ENCODE data around the gene VILL. TPM values are rescaled to one million over a fixed set of nuclear protein-coding genes. Genes with fewer than 3 reads are reported as not detected.

The VILL gene
- total RNA-seq, 1 experiment from 2014 or later = 1.2 TPM

DNA sequence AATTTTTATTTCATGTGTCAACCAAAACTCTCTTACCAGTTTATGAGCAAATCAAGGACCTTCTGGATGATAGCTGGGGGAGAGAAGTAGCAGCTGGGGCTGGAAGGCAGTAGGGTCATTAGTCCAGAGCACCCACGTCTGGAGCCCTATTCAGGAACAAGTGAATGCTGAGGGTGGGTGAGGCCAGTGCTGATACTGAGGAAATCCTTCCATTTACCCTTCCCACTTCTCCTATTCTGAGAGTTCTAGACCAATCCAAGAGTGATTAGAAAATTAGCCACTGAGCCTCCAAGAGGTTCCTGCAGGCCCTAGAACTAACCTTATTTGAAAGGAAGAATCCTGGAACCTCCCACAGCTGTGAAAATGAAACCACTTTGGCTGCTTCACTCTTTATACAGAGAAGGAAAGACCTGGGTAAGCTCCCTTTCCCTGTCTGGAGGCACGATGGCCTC lies 46.2 kb upstream of the VILL start:
- no peak overlapping the region for H3K4me3 ChIP-seq (replicated peaks in 1 of 2; ENCODE audit: low read depth in 1 of 2, low read length in 2 of 2)
- no TSS peak for BruUV-seq (replicated peaks)
- no peaks in the 10 kb centered on the region for H3K9me2 ChIP-seq (ENCODE audit: insufficient read depth)
- H3K27me3 ChIP-seq (ENCODE audit: insufficient read depth, low read length) = no peaks in the 10 kb centered on the region
- RAD21 ChIA-PET (ENCODE audit: low non-redundant PET in 1 of 2, low total read pairs in 2 of 2, uncharacterized antibody in 2 of 2, unreplicated experiment in 2 of 2) = no interaction called here
- no peak for TF ChIP-seq SIN3A (IDR thresholded peaks at IDR 0.05; ENCODE audit: low read depth)
- TF ChIP-seq CEBPB (IDR thresholded peaks at IDR 0.05; ENCODE audit: low read depth) = no peak
- TF ChIP-seq EZH2 (IDR thresholded peaks at IDR 0.05) = no peak
- TF ChIP-seq, protein P1, sequence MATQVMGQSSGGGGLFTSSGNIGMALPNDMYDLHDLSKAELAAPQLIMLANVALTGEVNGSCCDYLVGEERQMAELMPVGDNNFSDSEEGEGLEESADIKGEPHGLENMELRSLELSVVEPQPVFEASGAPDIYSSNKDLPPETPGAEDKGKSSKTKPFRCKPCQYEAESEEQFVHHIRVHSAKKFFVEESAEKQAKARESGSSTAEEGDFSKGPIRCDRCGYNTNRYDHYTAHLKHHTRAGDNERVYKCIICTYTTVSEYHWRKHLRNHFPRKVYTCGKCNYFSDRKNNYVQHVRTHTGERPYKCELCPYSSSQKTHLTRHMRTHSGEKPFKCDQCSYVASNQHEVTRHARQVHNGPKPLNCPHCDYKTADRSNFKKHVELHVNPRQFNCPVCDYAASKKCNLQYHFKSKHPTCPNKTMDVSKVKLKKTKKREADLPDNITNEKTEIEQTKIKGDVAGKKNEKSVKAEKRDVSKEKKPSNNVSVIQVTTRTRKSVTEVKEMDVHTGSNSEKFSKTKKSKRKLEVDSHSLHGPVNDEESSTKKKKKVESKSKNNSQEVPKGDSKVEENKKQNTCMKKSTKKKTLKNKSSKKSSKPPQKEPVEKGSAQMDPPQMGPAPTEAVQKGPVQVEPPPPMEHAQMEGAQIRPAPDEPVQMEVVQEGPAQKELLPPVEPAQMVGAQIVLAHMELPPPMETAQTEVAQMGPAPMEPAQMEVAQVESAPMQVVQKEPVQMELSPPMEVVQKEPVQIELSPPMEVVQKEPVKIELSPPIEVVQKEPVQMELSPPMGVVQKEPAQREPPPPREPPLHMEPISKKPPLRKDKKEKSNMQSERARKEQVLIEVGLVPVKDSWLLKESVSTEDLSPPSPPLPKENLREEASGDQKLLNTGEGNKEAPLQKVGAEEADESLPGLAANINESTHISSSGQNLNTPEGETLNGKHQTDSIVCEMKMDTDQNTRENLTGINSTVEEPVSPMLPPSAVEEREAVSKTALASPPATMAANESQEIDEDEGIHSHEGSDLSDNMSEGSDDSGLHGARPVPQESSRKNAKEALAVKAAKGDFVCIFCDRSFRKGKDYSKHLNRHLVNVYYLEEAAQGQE (IDR thresholded peaks at IDR 0.05; ENCODE audit: low read depth) = no peak
- TF ChIP-seq, protein P2, sequence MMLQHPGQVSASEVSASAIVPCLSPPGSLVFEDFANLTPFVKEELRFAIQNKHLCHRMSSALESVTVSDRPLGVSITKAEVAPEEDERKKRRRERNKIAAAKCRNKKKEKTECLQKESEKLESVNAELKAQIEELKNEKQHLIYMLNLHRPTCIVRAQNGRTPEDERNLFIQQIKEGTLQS (IDR thresholded peaks at IDR 0.05) = no peak
- TF ChIP-seq FOSL1 (IDR thresholded peaks at IDR 0.05; ENCODE audit: low read depth) = no peak
- TF ChIP-seq POLR2A (IDR thresholded peaks at IDR 0.05; ENCODE audit: borderline replicate concordance, extremely low read depth, insufficient read depth, insufficient read length) = no peak
- TF ChIP-seq EZH2phosphoT487 (IDR thresholded peaks at IDR 0.05; ENCODE audit: borderline replicate concordance) = no peak
- TF ChIP-seq, protein P3, sequence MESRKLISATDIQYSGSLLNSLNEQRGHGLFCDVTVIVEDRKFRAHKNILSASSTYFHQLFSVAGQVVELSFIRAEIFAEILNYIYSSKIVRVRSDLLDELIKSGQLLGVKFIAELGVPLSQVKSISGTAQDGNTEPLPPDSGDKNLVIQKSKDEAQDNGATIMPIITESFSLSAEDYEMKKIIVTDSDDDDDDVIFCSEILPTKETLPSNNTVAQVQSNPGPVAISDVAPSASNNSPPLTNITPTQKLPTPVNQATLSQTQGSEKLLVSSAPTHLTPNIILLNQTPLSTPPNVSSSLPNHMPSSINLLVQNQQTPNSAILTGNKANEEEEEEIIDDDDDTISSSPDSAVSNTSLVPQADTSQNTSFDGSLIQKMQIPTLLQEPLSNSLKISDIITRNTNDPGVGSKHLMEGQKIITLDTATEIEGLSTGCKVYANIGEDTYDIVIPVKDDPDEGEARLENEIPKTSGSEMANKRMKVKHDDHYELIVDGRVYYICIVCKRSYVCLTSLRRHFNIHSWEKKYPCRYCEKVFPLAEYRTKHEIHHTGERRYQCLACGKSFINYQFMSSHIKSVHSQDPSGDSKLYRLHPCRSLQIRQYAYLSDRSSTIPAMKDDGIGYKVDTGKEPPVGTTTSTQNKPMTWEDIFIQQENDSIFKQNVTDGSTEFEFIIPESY (IDR thresholded peaks at IDR 0.05; ENCODE audit: extremely low read depth, insufficient replicate concordance, low read length) = no peak
- no peak for TF ChIP-seq ZNF274 (IDR thresholded peaks at IDR 0.05; ENCODE audit: low read depth, low read length)
- no peak for TF ChIP-seq POLR2AphosphoS5 (IDR thresholded peaks at IDR 0.05; ENCODE audit: low read depth, low read length)
- no peak for TF ChIP-seq ELF1 (IDR thresholded peaks at IDR 0.05; ENCODE audit: borderline replicate concordance, low read depth)
- TF ChIP-seq ZFX (IDR thresholded peaks at IDR 0.05) = no peak
- no peak for TF ChIP-seq YY1 (IDR thresholded peaks at IDR 0.05; ENCODE audit: extremely low read depth, insufficient replicate concordance, low read depth, low read length)
- no peak for TF ChIP-seq SP1 (IDR thresholded peaks at IDR 0.05; ENCODE audit: low read depth)
- TF ChIP-seq CBX3 (IDR thresholded peaks at IDR 0.05; ENCODE audit: low read depth) = no peak
- TF ChIP-seq EGR1 (IDR thresholded peaks at IDR 0.05; ENCODE audit: low read depth) = no peak
- no peak for TF ChIP-seq JUND (IDR thresholded peaks at IDR 0.05)
- peak overlapping the region; percentile 40; the same call in 1 of the 2 replicates for H3K9ac ChIP-seq (ENCODE audit: low read length)
- no peak for ATAC-seq
- H3K36me3 ChIP-seq (ENCODE audit: control insufficient read depth in 1 of 2, insufficient read depth in 2 of 2, low read length in 2 of 2) = no peaks in the 10 kb centered on the region
- H3K4me2 ChIP-seq (ENCODE audit: low read length) = peak overlapping the region; percentile 74
- peaks cover 56% of the 10 kb centered on the region in 2 experiments for H3K4me1 ChIP-seq (ENCODE audit: control insufficient read depth in 1 of 2, insufficient read depth in 2 of 2, low read length in 2 of 2)
- peak overlapping the region; percentile 71; the same call in 1 of the 2 replicates for H3K27ac ChIP-seq (ENCODE audit: low read depth, low read length)
- DNase-seq (ENCODE audit: low read depth, low spot score) = no peak
- no peaks in the 10 kb centered on the region for H4K20me1 ChIP-seq (ENCODE audit: insufficient read depth)
- intact Hi-C loops (cut with micrococcal nuclease) = no loop called here
- POLR2A ChIA-PET = no interaction called here
- H2AFZ ChIP-seq (ENCODE audit: low read depth, low read length, poor library complexity, severe bottlenecking) = no peak overlapping the region
- no peaks in the 10 kb centered on the region for H3K9me3 ChIP-seq (ENCODE audit: control insufficient read depth in 1 of 2, insufficient read depth in 1 of 2, low read depth in 1 of 2, low read length in 2 of 2)
- H3K79me2 ChIP-seq (ENCODE audit: insufficient read depth, low read length) = no peaks in the 10 kb centered on the region
- CTCF ChIA-PET = no interaction called here
